Nephron (organoid): ENCODE measurements around the gene SAP30L.
A peak's percentile ranks its signal among the peaks of the same experiment; 100 is the strongest.

Source experiments
- H3K27ac Mint-ChIP-seq, 3 experiments: 2 replicates each; pipeline ENCODE4 v1.8.0; 2020; ENCODE audit warnings: mixed read lengths in 3 of 3, mild to moderate bottlenecking in 2 of 3, moderate library complexity in 1 of 3
- H3K27me3 Mint-ChIP-seq: 2 replicates; pipeline ENCODE4 v1.8.0; 2021; ENCODE audit warnings: low read depth, mild to moderate bottlenecking, moderate library complexity, mixed read lengths
- H3K36me3 Mint-ChIP-seq: 2 replicates; pipeline ENCODE4 v1.8.0; 2020; ENCODE audit warnings: low read depth, mixed read lengths
- H3K4me1 Mint-ChIP-seq: 2 replicates; pipeline ENCODE4 v1.8.0; 2020; ENCODE audit warnings: mixed read lengths
- H3K4me3 Mint-ChIP-seq, 3 experiments: 2 replicates each; pipeline ENCODE4 v1.8.0; 2020; ENCODE audit warnings: mild to moderate bottlenecking in 3 of 3, mixed read lengths in 3 of 3, moderate library complexity in 2 of 3
- H3K9me3 Mint-ChIP-seq: 2 replicates; pipeline ENCODE4 v1.8.0; 2020; ENCODE audit warnings: mixed read lengths
- CTCF ChIP-seq, 3 experiments: fragments of 200-600 bp; sonication (generic); IDR thresholded peaks; one replicate each; pipeline ENCODE4 v1.5.0; 2021; ENCODE audit warnings: antibody characterized with exemption in 3 of 3; ENCODE audit not compliant: unreplicated experiment in 3 of 3

SAP30L gene

GRCh38 chr5:154474396-154475334, 28.9 kb downstream of the SAP30L start:
- H3K9me3 Mint-ChIP-seq, result no peaks in the 10 kb centered on the region
- no peaks in the 10 kb centered on the region for H3K36me3 Mint-ChIP-seq
- H3K4me3 Mint-ChIP-seq, result peak overlapping the region in 2 of 3 experiments; percentile 3 to 5
- H3K27me3 Mint-ChIP-seq, result peaks cover 100% of the 10 kb centered on the region
- TF ChIP-seq CTCF (IDR thresholded peaks at IDR 0.05; ENCODE audit: unreplicated experiment in 3 of 3), result no peak
- H3K4me1 Mint-ChIP-seq, result peaks cover 44% of the 10 kb centered on the region
- no peak overlapping the region for H3K27ac Mint-ChIP-seq

- TF ChIP-seq CTCF (IDR thresholded peaks at IDR 0.05; ENCODE audit: unreplicated experiment in 3 of 3), result no peak
- Mint-ChIP-seq H3K4me1 (peaks cover 51% of the 10 kb centered on the region), H3K9me3 (no peaks in the 10 kb centered on the region), H3K27ac (no peak overlapping the region), H3K4me3 (peak overlapping the region in 2 of 3 experiments; percentile 58 to 67), H3K27me3 (peaks cover 100% of the 10 kb centered on the region), H3K36me3 (no peaks in the 10 kb centered on the region)
These were observed 30.0 kb downstream of the SAP30L start for GRCh38 chr5:154475591-154476353.

- H3K4me3 Mint-ChIP-seq, result peak overlapping the region in 1 of 3 experiments; percentile 11
- H3K27me3 Mint-ChIP-seq, result peaks cover 100% of the 10 kb centered on the region
- H3K9me3 Mint-ChIP-seq, result no peaks in the 10 kb centered on the region
- peaks cover 52% of the 10 kb centered on the region for H3K4me1 Mint-ChIP-seq
- TF ChIP-seq CTCF (IDR thresholded peaks at IDR 0.05; ENCODE audit: unreplicated experiment in 3 of 3), result no peak
- no peak overlapping the region for H3K27ac Mint-ChIP-seq
- no peaks in the 10 kb centered on the region for H3K36me3 Mint-ChIP-seq
These were observed 30.8 kb downstream of the SAP30L start for GRCh38 chr5:154476354-154477205.

GRCh38 chr5:154477382-154478223, 31.8 kb downstream of the SAP30L start:
- H3K27ac Mint-ChIP-seq, result no peak overlapping the region
- peaks cover 52% of the 10 kb centered on the region for H3K4me1 Mint-ChIP-seq
- H3K4me3 Mint-ChIP-seq, result peak overlapping the region; percentile 35 to 55 (median 43)
- H3K9me3 Mint-ChIP-seq, result no peaks in the 10 kb centered on the region
- TF ChIP-seq CTCF (IDR thresholded peaks at IDR 0.05; ENCODE audit: unreplicated experiment in 3 of 3), result no peak
- no peaks in the 10 kb centered on the region for H3K36me3 Mint-ChIP-seq
- peaks cover 100% of the 10 kb centered on the region for H3K27me3 Mint-ChIP-seq

GRCh38 chr5:154478224-154478565, 32.4 kb downstream of the SAP30L start, which contains the start of gene HAND1:
TSS of gene HAND1 (minus strand) at chr5:154478227. CDS start at chr5:154478008, 219 bp downstream.
- Mint-ChIP-seq H3K4me1 (peaks cover 53% of the 10 kb centered on the region), H3K9me3 (no peaks in the 10 kb centered on the region), H3K36me3 (no peaks in the 10 kb centered on the region), H3K4me3 (peak within 1 kb of the TSS; percentile 35 to 55 (median 43)), H3K27ac (no peak within 1 kb of the TSS), H3K27me3 (peaks cover 100% of the 10 kb centered on the region)
- no peak for TF ChIP-seq CTCF (IDR thresholded peaks at IDR 0.05; ENCODE audit: unreplicated experiment in 3 of 3)
